ENCODE results near the gene AXL.

DNA sequence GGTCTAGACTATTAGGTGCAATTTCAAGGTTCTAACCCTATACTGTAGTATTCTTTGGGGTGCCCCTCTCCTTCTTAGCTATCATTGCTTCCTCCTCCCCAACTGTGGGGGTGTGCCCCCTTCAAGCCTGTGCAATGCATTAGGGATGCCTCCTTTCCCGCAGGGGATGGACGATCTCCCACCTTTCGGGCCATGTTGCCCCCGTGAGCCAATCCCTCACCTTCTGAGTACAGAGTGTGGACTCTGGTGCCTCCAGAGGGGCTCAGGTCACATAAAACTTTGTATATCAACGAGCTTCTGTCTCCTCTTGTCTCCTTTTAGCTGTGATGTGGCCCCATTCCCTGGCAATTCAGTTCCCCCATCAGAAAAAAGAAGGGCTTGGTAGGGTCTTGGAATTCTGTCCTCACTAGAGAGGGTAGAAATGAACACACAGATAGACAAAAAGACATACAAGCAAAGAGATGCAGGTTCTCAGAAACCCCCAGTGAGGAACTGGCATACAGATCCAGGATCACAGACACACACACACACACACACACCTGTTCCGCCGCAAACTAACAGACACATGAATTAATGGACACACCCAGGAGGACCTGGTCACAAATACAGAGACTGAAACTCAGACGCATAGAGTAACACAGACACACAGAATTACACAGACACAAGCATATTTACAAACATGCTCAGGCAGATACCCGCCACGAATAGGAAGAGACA lies 42.6 kb downstream of the AXL start:
- TF ChIP-seq, protein P1, sequence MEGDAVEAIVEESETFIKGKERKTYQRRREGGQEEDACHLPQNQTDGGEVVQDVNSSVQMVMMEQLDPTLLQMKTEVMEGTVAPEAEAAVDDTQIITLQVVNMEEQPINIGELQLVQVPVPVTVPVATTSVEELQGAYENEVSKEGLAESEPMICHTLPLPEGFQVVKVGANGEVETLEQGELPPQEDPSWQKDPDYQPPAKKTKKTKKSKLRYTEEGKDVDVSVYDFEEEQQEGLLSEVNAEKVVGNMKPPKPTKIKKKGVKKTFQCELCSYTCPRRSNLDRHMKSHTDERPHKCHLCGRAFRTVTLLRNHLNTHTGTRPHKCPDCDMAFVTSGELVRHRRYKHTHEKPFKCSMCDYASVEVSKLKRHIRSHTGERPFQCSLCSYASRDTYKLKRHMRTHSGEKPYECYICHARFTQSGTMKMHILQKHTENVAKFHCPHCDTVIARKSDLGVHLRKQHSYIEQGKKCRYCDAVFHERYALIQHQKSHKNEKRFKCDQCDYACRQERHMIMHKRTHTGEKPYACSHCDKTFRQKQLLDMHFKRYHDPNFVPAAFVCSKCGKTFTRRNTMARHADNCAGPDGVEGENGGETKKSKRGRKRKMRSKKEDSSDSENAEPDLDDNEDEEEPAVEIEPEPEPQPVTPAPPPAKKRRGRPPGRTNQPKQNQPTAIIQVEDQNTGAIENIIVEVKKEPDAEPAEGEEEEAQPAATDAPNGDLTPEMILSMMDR (IDR thresholded peaks at IDR 0.05; ENCODE audit: poor library complexity): no peak
- no peak for TF ChIP-seq EZH2 (IDR thresholded peaks at IDR 0.05; ENCODE audit: borderline replicate concordance)
